ENCODE measurements around the gene CCDC97.

DNA sequence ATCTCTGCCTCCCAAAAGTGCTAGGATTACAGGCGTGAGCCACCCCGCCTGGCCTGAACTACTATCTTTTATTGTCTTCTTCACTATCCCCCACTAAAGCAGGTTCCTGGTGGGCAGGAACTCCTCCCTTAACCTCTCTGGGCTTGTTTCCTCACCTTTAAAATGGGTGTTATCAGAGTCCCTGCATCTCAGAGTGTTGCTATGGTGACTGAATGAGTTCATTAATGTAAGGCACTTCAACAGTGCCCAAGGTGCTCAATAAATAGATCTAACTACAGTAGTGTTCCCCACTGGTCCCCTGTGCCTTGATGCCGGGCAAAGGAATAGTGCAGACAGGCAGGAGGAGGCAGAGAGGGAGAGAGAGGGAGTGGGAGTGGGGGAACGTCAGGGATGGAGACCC lies 20.5 kb downstream of the CCDC97 start:
- TF ChIP-seq, protein P1, sequence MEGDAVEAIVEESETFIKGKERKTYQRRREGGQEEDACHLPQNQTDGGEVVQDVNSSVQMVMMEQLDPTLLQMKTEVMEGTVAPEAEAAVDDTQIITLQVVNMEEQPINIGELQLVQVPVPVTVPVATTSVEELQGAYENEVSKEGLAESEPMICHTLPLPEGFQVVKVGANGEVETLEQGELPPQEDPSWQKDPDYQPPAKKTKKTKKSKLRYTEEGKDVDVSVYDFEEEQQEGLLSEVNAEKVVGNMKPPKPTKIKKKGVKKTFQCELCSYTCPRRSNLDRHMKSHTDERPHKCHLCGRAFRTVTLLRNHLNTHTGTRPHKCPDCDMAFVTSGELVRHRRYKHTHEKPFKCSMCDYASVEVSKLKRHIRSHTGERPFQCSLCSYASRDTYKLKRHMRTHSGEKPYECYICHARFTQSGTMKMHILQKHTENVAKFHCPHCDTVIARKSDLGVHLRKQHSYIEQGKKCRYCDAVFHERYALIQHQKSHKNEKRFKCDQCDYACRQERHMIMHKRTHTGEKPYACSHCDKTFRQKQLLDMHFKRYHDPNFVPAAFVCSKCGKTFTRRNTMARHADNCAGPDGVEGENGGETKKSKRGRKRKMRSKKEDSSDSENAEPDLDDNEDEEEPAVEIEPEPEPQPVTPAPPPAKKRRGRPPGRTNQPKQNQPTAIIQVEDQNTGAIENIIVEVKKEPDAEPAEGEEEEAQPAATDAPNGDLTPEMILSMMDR (IDR thresholded peaks at IDR 0.05 in 8 of 11, conservative IDR thresholded peaks at IDR 0.05 in 3 of 11) = no peak
- TF ChIP-seq POLR2A (IDR thresholded peaks at IDR 0.05) (no peak), POLR2AphosphoS5 (IDR thresholded peaks at IDR 0.05) (no peak)

Measured in spleen (tissue), 7 donors.